K562 (cell line): Measurements from ENCODE around the gene AGPAT2. TPM values are rescaled to one million over a fixed set of nuclear protein-coding genes. Genes with fewer than 3 reads are reported as not detected.

Source experiments
- BCOR ChIP-seq: fragments of 450-650 bp; IDR thresholded peaks from 2 replicates; pipeline ENCODE4 v1.6.1; 2016
- CEBPB ChIP-seq: fragments of 450-650 bp; IDR thresholded peaks from 2 replicates; pipeline ENCODE4 v1.6.1; 2016; ENCODE audit warnings: missing genetic modification characterization, missing compliant biosample characterization
- CXXC5 ChIP-seq: fragments of 250-450 bp; sonication (Bioruptor Pico); IDR thresholded peaks from 2 replicates; pipeline ENCODE4 v1.8.0; 2022; ENCODE audit warnings: inconsistent platforms, mild to moderate bottlenecking, moderate library complexity
- DMBX1 ChIP-seq: fragments of 250-450 bp; sonication (Bioruptor Pico); IDR thresholded peaks from 2 replicates; pipeline ENCODE4 v1.8.0; 2022; ENCODE audit warnings: inconsistent platforms, mild to moderate bottlenecking, moderate library complexity, borderline replicate concordance
- DPF2 ChIP-seq: fragments of 450-650 bp; IDR thresholded peaks from 2 replicates; pipeline ENCODE4 v1.6.1; 2016
- GABPA ChIP-seq: fragments of 200-800 bp; sonication (Bioruptor generic); conservative IDR thresholded peaks from 2 replicates; pipeline ENCODE4 v1.6.1; 2016; ENCODE audit warnings: low read depth, missing genetic modification characterization, missing compliant biosample characterization
- HDAC1 ChIP-seq, 2 experiments: fragments of 450-650 bp; IDR thresholded peaks; 2 replicates each; pipeline ENCODE4 v1.6.1; 2016 to 2017; ENCODE audit warnings: inconsistent platforms in 1 of 2, mild to moderate bottlenecking in 1 of 2, moderate library complexity in 1 of 2
- NCOA1 ChIP-seq: fragments of 450-650 bp; IDR thresholded peaks from 2 replicates; pipeline ENCODE4 v1.6.1; 2016; ENCODE audit warnings: low read depth
- NRF1 ChIP-seq, 2 experiments: fragments of 450-650 bp; IDR thresholded peaks in 1 of 2; conservative IDR thresholded peaks in 1 of 2; 2 replicates each; pipeline ENCODE4 v1.6.1; 2014; ENCODE audit warnings: mild to moderate bottlenecking in 2 of 2
- POLR2G ChIP-seq: fragments of 200-400 bp; formaldehyde crosslinking; IDR thresholded peaks from 2 replicates; pipeline ENCODE4 v1.6.1; 2017; ENCODE audit warnings: low read depth, mild to moderate bottlenecking, antibody characterized with exemption, low read length, moderate library complexity
- SMAD2 ChIP-seq: fragments of 150-350 bp; IDR thresholded peaks from 2 replicates; pipeline ENCODE4 v1.6.1; 2014; ENCODE audit warnings: low read depth, mild to moderate bottlenecking, low read length
- SMC3 ChIP-seq: conservative IDR thresholded peaks from 2 replicates; pipeline ENCODE4 v1.6.1; 2011; ENCODE audit warnings: low read depth, low read length, improper control_type of control experiment; ENCODE audit not compliant: insufficient read depth
- SRSF7 ChIP-seq: fragments of 200-400 bp; formaldehyde crosslinking; optimal IDR thresholded peaks from 2 replicates; pipeline ENCODE3; 2017; ENCODE audit warnings: mild to moderate bottlenecking, low read depth, low read length
- ZNF12 ChIP-seq: sonication (generic); formaldehyde crosslinking; IDR thresholded peaks from 2 replicates; pipeline ENCODE4 v1.4.0; 2020; ENCODE audit warnings: mild to moderate bottlenecking, missing genetic modification reagents
- ZNF431 ChIP-seq: sonication (generic); formaldehyde crosslinking; IDR thresholded peaks from 2 replicates; pipeline ENCODE4 v1.8.0; 2022; ENCODE audit warnings: mild to moderate bottlenecking, missing genetic modification reagents
- ZNF766 ChIP-seq: fragments of 200-800 bp; sonication (Bioruptor generic); conservative IDR thresholded peaks from 2 replicates; pipeline ENCODE4 v1.6.1; 2016; ENCODE audit warnings: missing genetic modification characterization, missing compliant biosample characterization
- polyA plus RNA-seq, 8 experiments: library from polyadenylated mRNA; depleted of rRNA in 4 of 8; stranded (reverse) in 5 of 8; unstranded in 3 of 8; fragments of >200 nt; fragmentation: Nextera tagmentation in 2 of 8; fragmentation: Illumina TruSeq in 1 of 8; extraction: Ambion mirVana in 2 of 8; extraction: Trizol in 1 of 8; gene quantifications; 2 replicates each; pipeline versions ENCODE4 v1.2.1 to v1.2.3, GENCODE V29; 2011 to 2014; ENCODE audit warnings: inconsistent platforms in 1 of 8, missing spikeins in 1 of 8
- total RNA-seq, 7 experiments: library from RNA; depleted of rRNA in 6 of 7; stranded (reverse); fragments of >200 nt in 6 of 7; fragmentation: Illumina TruSeq in 2 of 7; extraction: Trizol in 2 of 7; gene quantifications; 2 replicates each; pipeline versions ENCODE4 v1.2.1 to v1.2.3, GENCODE V29; 2011 to 2021; ENCODE audit warnings: low replicate concordance in 1 of 7
- TF ChIP-seq, protein P1 (sequence below): fragments of 200-800 bp; sonication (Bioruptor generic); IDR thresholded peaks from 2 replicates; pipeline ENCODE4 v1.6.1; 2017; ENCODE audit warnings: missing genetic modification characterization, missing compliant biosample characterization
- TF ChIP-seq, protein P2 (sequence below): fragments of 250-450 bp; sonication (Bioruptor Pico); IDR thresholded peaks from 2 replicates; pipeline ENCODE4 v1.4.0; 2020
- TF ChIP-seq, protein P3 (sequence below): fragments of 250-450 bp; sonication (Bioruptor Pico); IDR thresholded peaks from 2 replicates; pipeline ENCODE4 v1.8.0; 2021; ENCODE audit warnings: borderline replicate concordance, mild to moderate bottlenecking, moderate library complexity; ENCODE audit not compliant: poor library complexity, severe bottlenecking
- TF ChIP-seq, protein P4 (sequence below): sonication (generic); formaldehyde crosslinking; IDR thresholded peaks from 2 replicates; pipeline ENCODE4 v1.9.0; 2022; ENCODE audit warnings: mild to moderate bottlenecking, missing genetic modification reagents

AGPAT2 gene
- total and polyA plus RNA-seq, 9 of the 15 experiments (the other 6 are each of a cell fraction or from before 2014, with no cell fraction given): 0.13 to 54.5 (median 23.9) TPM

DNA sequence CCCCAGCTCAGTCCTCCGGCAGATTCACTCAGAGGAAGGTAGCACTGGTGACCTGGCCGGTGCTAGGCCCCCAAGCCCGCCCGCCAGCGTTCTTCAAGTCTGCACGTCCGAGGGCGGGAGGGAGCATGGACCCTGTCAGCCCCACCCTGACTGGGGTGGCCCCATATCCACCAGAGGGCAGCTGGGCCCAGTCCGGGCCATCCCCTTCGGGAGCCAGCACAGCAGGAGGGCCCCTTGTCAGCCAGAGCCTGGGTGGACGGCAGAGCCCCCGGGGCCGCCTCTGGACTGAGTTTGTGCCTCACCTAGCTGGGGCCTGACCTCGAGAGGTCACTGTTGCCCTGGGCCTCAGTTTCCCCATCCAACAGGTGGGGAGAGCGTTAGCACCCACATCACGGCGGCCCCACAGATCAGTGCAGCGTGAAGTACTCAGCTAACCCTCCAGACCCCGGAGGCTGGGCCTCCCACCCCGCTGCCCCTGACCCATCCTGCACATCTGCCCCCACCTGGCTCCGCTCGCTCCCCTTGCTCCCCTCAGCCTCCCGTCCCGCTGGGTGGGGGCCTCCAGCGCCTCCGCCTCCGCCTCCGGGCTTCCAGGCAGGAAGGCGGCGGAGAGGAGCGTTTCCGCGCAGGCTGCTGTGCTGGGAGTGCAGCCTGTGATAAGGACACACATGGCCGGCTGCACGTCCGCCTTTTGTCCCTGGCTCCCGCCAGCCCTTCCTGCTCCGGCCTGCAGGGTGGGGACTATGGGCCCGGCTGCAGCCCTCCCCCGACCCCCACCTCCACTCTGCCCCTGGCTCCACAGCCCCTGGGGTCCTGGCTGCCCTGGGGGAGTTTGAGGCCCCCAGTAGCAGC is 41.1 kb downstream of the AGPAT2 start (continued):
- TF ChIP-seq ZNF766 (CRISPR knock-in tag) (0 out of 2 replicates have a peak, but pooled peaks have one; percentile 30), SMC3 (0 out of 2 replicates have a peak, but pooled peaks have one; percentile 23), DPF2 (peak; percentile 60; the same call in 1 of the 2 replicates), BCOR (peak; percentile 57), ZNF431 (CRISPR knock-in tag) (0 out of 2 replicates have a peak, but pooled peaks have one; percentile 8), GABPA (tag) (peak; percentile 58), CEBPB (tag) (no peak), HDAC1 (IDR thresholded peaks at IDR 0.05) (peak in 1 of 2 experiments; percentile 74; a peak in 2 of 4 replicates), ZNF12 (CRISPR knock-in tag) (no peak; the same call in 1 of the 2 replicates), SRSF7 (no peak), NRF1 (conservative IDR thresholded peaks at IDR 0.05 in 1 of 2, IDR thresholded peaks at IDR 0.05 in 1 of 2) (peak; percentile 67 to 71), CXXC5 (peak; percentile 68), NCOA1 (peak; percentile 47; the same call in 1 of the 2 replicates), SMAD2 (no peak), DMBX1 (CRISPR knock-in tag) (peak; percentile 56; the same call in 1 of the 2 replicates), POLR2G (peak; percentile 87)
- TF ChIP-seq, protein P1, sequence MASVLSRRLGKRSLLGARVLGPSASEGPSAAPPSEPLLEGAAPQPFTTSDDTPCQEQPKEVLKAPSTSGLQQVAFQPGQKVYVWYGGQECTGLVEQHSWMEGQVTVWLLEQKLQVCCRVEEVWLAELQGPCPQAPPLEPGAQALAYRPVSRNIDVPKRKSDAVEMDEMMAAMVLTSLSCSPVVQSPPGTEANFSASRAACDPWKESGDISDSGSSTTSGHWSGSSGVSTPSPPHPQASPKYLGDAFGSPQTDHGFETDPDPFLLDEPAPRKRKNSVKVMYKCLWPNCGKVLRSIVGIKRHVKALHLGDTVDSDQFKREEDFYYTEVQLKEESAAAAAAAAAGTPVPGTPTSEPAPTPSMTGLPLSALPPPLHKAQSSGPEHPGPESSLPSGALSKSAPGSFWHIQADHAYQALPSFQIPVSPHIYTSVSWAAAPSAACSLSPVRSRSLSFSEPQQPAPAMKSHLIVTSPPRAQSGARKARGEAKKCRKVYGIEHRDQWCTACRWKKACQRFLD (CRISPR knock-in tag): peak; percentile 82; the same call in 1 of the 2 replicates
- TF ChIP-seq, protein P2, sequence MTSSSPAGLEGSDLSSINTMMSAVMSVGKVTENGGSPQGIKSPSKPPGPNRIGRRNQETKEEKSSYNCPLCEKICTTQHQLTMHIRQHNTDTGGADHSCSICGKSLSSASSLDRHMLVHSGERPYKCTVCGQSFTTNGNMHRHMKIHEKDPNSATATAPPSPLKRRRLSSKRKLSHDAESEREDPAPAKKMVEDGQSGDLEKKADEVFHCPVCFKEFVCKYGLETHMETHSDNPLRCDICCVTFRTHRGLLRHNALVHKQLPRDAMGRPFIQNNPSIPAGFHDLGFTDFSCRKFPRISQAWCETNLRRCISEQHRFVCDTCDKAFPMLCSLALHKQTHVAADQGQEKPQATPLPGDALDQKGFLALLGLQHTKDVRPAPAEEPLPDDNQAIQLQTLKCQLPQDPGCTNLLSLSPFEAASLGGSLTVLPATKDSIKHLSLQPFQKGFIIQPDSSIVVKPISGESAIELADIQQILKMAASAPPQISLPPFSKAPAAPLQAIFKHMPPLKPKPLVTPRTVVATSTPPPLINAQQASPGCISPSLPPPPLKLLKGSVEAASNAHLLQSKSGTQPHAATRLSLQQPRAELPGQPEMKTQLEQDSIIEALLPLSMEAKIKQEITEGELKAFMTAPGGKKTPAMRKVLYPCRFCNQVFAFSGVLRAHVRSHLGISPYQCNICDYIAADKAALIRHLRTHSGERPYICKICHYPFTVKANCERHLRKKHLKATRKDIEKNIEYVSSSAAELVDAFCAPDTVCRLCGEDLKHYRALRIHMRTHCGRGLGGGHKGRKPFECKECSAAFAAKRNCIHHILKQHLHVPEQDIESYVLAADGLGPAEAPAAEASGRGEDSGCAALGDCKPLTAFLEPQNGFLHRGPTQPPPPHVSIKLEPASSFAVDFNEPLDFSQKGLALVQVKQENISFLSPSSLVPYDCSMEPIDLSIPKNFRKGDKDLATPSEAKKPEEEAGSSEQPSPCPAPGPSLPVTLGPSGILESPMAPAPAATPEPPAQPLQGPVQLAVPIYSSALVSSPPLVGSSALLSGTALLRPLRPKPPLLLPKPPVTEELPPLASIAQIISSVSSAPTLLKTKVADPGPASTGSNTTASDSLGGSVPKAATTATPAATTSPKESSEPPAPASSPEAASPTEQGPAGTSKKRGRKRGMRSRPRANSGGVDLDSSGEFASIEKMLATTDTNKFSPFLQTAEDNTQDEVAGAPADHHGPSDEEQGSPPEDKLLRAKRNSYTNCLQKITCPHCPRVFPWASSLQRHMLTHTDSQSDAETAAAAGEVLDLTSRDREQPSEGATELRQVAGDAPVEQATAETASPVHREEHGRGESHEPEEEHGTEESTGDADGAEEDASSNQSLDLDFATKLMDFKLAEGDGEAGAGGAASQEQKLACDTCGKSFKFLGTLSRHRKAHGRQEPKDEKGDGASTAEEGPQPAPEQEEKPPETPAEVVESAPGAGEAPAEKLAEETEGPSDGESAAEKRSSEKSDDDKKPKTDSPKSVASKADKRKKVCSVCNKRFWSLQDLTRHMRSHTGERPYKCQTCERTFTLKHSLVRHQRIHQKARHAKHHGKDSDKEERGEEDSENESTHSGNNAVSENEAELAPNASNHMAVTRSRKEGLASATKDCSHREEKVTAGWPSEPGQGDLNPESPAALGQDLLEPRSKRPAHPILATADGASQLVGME (CRISPR knock-in tag): peak; percentile 15; the same call in 1 of the 2 replicates
- TF ChIP-seq, protein P3, sequence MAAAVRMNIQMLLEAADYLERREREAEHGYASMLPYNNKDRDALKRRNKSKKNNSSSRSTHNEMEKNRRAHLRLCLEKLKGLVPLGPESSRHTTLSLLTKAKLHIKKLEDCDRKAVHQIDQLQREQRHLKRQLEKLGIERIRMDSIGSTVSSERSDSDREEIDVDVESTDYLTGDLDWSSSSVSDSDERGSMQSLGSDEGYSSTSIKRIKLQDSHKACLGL (CRISPR knock-in tag): no peak
- TF ChIP-seq, protein P4, sequence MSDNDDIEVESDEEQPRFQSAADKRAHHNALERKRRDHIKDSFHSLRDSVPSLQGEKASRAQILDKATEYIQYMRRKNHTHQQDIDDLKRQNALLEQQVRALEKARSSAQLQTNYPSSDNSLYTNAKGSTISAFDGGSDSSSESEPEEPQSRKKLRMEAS (CRISPR knock-in tag): peak; percentile 83
